Fibroblast of skin of scalp (primary cell): ENCODE results near the gene COL19A1.
A peak's percentile ranks its signal among the peaks of the same experiment; 100 is the strongest.
"Not testable (repeated sequence)": the region's sequence is repeated elsewhere in the genome, so short reads cannot be mapped to it uniquely, and the experiment has no call there.

ENCODE experiments used
- DNase-seq: peaks from one replicate; pipeline ENCODE4 v3.0.0-alpha.2; 2013

COL19A1 gene

DNA sequence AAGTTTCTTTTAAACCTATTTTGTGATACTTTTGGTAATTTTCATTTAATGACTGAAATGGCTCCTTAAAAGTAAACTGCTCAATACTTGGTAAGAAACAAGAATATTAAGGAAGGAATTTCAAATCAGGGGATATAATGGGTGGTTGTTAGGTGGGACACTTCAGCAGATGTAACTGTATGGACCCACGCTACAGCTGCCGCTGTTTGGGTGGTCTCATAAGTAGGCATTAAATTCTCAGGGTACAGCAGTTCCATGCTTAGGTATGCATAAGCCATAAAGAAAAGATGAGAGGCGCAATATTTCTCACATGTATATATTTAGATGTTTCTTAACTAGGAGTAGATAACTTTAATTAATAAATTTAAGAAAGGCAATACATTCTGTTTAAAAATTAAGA lies 35.0 kb downstream of the COL19A1 start:
- DNase-seq = no peak

DNA sequence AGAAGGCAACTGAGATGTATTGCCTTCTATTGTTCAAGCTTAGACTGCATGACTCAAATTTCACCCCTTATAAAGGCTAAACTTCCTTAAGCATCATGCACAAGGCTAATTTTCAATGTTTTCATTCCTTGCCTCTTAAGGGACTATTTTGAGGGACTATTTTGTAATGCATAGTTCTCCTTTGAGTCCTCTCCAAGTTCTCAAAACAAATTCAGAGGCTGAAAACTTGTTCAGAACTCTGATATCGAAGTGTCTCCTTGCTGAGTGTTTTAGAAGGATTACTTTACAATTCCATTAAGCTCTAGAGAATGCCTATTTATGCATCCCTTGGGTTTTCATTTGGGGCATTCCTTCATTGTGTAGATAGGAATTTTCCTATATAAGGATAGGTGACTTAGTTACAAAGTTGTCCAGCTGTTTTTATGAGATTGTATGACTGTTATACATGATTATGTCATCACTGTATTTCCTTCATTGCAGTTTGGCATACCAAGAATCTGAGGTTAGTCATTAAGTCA lies 41.7 kb downstream of the COL19A1 start:
- DNase-seq = peak; percentile 80

DNA sequence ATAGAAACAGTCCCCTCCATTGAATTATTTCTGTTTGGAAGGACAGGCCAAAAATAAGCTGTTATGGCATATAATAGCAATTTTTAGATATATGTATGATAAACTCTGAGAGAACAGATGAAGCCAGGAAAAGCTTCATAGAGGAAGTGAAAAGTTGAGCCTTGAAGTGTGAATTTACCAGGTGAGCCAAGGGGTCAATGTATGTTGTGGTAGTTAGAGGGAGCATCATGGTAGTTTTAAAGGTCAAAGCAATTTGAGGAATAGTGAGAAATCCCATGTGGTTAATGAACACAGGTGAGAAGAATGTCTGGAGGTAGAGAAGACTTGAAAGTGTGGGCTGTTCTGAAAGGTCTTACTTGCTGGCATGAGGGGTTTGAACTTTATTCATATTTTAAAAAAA lies 47.0 kb downstream of the COL19A1 start:
- no peak for DNase-seq

DNA sequence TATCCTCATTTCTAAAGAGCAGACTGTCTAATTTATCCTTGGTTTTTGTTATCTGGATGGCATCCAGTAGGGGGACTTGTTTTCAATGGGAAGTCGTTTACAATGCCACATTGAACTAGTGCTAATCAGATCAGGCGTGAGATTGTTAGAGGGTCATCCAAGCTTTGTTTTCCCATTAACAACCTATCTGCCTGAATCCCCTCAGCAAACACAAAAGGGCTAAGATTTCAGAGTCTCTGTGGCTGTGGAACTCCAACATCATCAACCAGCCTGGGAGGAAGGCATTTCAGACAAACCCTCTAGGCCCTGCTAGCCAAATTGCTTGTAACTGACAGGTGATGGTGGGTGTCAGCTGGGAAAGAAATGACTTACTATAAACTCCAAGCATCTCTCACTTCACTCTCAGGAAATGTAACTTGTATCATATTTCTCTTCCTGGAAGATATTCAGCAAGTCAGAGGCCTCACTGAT lies 47.7 kb downstream of the COL19A1 start:
- no peak for DNase-seq

DNA sequence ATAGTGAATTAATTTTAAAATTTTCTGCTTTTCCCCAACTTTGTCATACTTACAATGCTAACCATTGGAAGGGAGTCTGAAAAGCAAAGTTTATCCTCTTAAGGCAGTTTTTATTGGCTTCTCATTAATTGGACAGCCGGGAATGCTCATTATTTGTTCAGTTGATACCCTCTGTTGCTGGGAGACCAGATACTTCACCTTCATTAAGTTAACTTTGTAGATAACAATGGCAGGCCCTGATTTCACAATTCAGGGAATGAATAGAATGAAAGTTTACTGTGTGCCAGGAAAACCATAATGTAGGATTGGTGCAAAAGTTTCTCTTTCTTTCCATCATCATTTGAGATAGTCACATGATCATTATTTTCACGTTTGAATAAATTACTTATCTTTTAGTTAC lies 49.0 kb downstream of the COL19A1 start:
- no peak for DNase-seq

DNA sequence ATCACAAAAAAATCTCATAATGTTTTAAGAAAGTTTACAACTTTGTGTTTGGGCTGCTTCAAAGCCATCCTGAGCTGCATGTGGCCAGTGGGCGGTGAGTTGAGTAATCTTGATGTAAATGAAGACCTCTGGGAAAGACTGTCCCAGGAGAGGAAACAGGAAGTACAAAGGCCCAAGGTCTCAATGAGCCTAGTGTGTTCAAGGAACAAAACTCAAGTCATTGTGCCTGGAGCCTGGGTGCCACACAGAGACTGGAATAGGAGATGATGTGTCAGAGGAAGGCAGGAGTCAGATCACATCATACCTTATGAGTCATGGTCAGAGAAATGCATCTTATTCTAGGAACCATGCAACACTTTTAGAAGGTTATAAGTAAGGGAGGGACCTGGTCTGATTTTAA lies 51.5 kb downstream of the COL19A1 start:
- DNase-seq = peak; percentile 71

DNA sequence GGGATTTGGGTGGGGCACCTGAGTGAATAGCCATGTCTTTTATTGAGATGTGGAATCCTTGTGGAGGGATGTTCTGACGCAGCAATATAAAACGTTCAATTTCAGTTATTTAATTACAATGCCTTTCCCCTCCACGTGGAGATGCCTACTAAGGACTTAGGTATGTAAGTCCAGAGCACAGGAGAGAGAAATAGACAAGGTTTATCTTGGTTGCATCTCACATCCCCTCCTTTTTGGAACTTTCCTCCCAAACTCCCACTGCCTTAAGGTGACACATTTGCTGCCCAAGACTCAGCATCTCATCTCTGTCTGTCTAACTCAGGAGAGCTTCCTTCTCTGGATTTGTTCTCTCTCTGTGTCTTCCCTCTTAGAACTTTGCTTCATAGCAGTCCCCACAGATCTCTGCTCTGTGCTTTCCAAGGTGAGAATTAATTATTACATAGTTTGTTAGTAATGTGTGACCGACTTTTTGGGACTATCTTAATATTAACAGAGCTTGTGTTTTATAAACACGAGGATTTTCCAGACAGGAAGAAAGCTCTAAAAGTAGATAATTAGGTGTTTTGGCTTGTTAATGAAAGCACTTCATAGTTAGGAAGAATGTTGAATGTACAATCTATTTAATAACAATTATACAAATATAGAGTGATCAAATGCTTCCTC lies 52.6 kb downstream of the COL19A1 start:
- DNase-seq = no peak

DNA sequence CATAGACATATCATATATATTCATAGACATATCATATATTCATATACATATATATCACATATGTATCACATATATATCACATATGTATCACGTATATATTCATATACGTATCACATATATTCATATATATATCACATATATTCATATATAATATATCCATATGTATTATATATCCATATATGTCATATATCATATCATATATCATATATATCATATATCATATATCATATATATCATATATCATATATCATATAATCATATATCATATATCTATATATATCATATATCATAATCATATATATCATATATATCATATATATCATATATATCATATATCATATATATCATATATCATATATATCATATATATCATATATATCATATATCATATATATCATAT lies 54.7 kb downstream of the COL19A1 start:
- DNase-seq = not testable (repeated sequence)

DNA sequence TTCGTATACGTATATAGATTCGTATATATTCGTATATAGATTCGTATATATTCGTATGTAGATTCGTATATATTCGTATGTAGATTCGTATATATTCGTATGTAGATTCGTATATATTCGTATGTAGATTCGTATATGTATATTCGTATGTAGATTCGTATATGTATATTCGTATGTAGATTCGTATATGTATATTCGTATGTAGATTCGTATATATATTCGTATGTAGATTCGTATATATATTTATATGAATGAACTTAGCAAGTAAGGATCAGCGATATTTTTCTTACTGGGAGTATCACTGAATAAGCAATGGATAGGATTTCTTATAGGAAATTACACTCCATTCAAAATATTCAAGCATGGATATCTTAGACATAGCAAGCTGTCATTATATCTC lies 55.3 kb downstream of the COL19A1 start:
- not testable (repeated sequence) for DNase-seq

DNA sequence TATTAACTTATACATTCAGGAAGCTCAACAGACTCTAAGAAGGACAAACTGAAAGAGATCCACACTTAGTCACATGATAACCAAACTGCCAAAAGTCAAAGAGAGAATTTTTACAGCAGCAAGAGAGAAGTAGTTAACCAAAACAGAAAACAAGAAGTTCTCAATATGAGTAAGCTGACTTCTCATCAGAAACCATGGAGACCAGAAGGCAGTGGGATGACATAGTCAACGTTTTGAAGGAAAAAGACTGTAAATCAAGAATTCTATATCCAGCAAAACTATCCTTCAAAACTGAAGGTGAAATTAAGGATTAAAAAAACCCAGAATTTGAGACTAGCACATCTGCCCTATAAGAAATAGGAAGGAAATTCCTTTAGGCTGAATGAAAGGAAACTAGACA lies 60.4 kb downstream of the COL19A1 start:
- no peak for DNase-seq

DNA sequence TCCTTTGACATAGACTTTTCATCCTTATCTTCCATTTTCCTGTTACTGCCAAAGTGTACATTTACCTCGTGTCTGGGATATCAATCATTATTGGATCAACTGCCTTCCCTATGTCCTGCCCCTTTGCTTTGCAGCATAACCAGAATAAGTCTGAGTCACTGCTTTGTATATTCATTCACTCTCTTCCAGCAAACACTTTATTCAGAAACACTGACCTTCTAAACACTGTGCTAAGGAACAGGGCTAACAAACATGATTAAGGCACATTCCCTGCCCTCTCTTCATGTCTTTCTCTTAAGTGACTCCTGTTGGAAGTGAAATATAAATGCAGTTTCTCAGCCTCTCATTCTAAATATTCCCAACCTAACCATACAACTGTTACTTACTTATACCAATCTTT lies 66.9 kb downstream of the COL19A1 start:
- DNase-seq = no peak

DNA sequence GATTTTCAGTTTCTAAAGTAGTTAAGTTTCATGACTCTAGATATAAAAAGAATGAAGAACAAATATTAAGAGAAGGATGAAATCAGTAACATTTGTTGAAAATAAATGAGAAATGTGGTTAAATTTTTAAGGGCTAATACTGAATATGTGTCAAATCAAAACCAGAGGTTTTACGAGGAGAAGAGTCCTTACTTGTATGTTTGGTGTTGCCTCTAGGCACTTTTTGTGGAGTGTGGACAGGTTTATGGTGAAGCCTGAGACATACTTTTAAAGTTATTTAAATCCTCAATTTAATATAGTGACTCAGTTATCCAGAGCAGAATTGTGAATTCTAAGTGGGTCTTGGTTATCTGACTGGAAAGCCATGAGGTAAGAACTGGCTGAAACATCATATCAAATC lies 68.7 kb downstream of the COL19A1 start:
- no peak for DNase-seq

DNA sequence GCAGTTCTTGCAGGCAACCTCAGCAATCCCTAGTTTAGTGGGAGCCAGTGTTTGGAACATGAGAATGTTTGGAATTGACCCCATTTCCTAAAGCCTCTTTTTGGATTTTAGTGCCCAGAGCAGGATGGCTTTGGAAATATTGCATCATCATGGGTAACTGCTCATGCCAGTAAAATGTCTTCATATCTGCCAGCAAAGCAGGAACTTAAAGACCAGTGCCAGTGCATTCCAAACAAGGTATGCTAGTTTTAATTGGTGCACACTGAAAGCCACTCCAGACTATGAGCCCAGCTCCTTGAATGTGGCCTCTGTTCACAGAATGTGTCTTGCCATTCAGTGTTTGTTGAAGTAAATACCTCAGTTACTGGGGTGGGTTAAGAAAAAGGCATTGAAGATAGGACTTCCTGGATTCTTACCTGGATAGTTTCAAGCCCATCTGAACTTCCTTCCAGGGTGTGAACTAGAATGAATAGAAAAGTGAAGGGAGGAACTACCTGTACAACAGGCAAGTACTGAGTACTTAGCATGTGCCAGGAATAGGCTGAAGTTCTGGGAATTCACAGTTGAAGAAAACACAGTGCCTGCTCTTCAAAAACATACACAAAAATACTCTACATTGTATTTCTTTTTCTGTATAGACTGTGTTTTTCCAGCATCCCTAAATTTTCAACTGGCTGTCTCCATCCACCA lies 70.5 kb downstream of the COL19A1 start:
- peak; percentile 36 for DNase-seq

DNA sequence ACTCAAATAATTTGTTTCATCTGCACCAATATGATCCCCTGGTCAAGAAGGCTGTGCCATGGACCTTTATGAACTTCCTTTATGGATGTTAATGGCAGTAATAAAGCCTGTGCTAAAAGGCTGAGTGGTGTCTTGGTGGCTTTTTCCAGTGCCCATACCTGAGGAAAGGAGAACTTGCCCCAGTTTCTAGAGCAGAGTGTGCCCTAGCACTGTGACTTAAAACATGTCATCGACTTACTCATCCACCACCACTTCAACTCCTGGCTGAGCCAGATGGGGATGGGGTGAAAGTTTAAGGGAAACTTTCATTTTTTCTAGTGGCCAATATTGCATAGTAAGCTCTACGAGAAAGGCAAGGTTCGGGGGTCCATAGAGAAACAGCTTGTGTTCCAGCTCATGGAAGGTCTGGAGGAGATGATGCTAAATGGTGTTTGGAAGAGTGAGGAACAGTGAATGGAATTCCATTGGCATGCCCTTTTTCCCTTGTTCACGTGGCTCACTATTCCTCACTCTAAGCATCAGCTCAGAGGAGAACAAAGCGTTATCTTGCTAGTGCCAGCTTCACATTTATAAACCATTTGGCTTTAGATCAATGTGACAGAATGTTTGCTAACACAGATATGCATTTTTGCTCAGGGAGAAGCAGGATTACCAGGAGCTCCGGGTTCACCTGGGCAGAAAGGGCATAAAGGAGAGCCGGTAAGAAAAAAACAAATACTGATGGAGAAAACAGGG lies 71.2 kb downstream of the COL19A1 start:
- DNase-seq = no peak

DNA sequence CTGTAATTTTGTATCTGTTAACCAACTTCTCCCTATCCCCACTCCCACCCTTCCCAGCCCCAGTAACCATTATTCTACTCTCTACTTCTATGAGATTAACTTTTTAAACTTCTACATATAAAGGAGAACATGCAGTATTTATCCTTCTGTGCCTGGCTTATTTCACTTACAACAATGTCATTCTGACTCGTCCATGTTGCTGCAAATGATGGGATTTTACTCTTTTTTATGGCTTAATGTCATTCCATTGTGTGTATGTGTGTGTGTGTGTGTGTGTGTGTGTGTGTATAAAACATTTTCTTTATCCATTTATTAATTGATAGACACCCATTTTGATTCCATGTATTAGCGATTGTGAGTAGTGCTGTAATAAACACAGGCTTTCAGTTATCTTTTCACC lies 76.1 kb downstream of the COL19A1 start:
- no peak for DNase-seq

DNA sequence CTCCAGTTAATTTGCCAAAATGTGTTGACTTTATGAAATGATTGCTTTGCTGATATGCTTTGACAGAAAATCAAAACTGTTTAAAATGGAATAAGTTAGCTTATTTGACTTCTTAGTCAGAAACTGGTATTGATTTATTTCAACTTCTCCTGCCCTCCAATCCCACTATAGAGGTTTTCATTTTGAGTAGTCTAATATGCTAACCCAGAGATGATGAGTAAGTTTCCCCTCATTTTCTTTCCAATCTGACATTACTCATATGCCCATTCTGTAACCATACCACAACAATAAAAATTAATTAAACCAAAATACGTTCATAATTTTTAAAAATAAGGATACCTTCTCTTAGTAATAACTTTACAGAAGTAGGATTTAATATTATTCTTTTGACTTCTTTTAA lies 78.8 kb downstream of the COL19A1 start:
- no peak for DNase-seq

DNA sequence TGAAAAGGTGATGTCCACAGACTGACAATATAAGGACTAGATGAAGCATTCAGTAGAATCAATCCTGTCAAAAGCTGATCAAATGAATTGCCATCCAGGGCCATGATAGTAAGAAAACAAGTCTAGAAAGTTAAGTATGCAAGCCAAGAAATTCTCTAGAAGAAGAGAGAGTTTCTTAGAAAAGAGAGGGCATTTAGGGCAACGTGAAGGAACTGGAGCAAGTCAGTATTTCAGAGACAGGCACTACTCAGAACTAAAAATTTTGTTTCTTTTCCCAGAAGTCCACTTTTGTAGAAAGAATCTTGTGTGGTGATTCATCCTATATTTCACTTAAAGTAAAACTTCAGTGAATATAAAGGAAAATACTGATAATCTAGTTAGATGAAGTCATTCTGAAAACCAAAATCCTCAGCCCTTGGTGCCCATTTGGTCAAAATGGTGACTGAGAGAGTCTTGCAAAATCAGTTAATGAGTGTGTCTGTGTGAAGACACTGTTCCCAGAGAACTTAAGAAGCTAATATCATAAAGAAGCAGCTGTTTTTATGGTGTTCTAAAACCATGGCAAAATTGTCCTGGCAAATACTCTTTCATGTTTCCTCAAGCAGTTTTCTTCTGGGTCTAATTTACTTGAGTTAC lies 82.2 kb downstream of the COL19A1 start:
- DNase-seq = no peak

DNA sequence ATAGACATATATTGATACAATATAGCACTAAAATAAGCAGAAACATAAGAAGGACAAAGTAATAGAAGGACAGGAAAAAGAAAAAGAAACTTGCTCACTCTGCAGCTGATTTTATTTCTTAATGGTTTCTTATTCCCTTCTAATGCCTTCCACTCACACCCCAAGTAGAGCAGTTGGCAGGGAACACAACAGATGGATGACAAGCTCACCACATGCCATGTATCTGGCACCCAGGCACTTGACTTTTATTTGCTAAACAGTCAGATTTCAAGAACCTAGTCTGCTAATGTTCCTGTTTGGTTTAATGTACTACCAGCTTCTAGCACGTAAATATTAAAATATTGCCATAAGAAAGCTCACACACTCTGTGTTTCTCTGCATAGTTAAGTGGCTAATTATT lies 87.1 kb downstream of the COL19A1 start:
- no peak for DNase-seq

DNA sequence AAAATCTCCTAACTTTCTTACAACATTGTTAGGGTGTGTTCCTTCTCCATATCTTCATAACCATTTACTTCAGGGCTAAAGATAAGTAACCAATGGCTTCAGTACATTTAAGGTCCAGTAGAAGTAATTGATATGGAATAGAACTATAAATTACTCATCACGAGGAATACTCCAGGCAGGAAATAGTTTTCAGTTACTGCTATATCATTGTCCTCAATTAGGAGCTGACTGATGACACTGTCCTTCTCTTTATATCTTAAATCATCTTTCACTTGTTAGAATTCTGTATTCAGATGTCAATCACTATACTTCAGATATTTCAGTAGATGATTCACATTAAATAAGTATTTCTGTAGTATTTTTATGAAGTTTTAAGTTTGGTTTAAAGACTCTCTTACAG lies 88.4 kb downstream of the COL19A1 start:
- DNase-seq = no peak

DNA sequence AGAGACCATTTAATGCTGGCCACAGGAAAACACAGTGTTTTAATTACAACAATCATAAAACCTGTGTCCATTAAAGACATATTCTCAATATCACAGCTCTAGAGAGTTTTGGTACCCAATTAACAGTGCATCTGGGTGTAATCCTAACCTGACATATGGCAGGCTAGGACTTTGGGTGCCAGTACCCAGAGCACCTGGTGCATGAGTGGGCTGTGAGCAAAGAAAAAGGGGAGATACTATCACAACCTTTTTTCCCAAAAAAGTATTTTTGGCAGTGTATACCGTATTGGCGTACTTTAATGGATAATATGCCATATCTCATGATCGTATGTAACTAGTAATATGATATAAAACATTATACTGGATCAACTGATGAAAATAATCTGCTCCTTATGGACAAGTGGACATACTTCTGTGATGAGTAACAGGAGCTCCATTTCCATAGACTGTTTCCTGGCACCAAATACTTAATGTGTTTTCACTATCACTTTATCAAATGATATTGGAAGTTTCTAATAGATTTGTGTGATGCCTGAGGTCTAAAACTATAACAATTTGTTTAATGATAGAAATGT lies 91.7 kb downstream of the COL19A1 start:
- peak; percentile 11 for DNase-seq

DNA sequence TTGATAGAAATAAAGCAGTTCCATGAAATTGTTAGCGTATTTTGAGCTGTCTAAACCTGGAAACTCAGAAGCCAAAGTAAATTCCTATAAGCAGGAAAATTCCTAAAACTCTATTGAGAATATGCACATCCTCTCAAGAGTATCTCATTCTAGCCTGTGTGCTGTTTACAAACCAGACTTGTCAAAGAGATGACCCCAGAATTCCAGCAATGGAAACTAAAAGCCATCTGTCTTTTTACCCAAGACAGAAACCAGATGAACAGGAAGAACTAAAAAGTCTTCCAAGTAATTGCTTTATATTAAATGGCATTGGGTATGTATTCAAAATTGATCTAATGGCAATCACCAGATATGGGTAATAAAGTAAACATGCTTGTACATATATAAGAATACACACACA lies 92.6 kb downstream of the COL19A1 start:
- DNase-seq = no peak

DNA sequence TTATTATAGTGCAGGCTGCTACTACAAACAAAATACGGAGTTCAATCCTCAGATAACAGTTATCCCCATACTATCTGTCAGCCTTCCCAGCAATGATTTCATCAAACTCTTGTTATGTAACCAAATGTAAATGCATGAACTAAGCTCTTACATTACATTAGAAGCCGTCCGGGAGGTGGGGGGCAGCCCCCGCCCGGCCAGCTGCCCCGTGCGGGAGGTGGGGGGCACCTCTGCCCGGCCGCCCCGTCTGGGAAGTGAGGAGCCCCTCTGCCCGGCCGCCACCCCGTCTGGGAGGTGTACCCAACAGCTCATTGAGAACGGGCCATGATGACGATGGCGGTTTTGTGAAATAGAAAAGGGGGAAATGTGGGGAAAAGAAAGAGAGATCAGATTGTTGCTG lies 99.6 kb downstream of the COL19A1 start:
- not testable (repeated sequence) for DNase-seq

DNA sequence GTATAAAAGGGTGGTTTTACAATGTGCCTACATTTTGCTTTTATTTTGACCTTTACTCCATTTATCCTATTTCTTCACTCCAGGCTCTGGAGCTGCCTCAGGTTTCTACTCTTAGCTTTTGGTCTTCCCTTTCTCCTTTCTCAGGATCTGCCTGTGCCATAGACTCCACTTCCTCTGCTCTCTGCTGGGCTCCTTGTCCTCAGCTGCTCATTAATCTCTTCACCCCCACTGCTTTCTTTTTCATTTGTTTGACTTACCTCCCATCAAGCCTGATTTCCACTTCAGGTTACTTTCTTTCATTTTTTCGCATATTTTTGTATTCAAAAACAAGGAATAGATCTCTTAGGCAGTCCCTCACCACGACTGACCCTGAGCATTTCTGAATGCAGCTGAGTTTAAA lies 106.8 kb downstream of the COL19A1 start:
- no peak for DNase-seq
